HEK293 (cell line): ENCODE measurements around the gene CBFA2T2.

Experiments used
- CTCF ChIA-PET: fragments of 350-600 bp; formaldehyde crosslinking; extraction: SDS; loops from one replicate; lab custom pipeline; 2021; ENCODE audit warnings: antibody characterized with exemption; lab: Yijun Ruan, JAX
- POLR2A ChIA-PET: fragments of 300-600 bp; formaldehyde crosslinking; extraction: SDS; loops from one replicate; lab custom pipeline; 2020; ENCODE audit warnings: antibody characterized with exemption, inconsistent platforms; lab: Yijun Ruan, JAX
- H3K27ac ChIP-seq: fragments of 200-500 bp; sonication (Bioruptor generic); 2 replicates; pipeline ENCODE4 v1.5.1; 2014; ENCODE audit warnings: low read depth, low read length, control low read depth, inconsistent platforms; ENCODE audit errors: extremely low read depth
- H3K36me3 ChIP-seq, 2 experiments: fragments of 200-500 bp in 1 of 2; sonication (Bioruptor generic) in 1 of 2; 1 replicate in 1 of 2; 2 replicates in 1 of 2; pipeline ENCODE4 v1.5.1; 2014 to 2017; ENCODE audit warnings: inconsistent platforms in 2 of 2, low read length in 2 of 2; ENCODE audit not compliant: control insufficient read depth in 2 of 2, insufficient read depth in 1 of 2
- H3K4me1 ChIP-seq: fragments of 200-500 bp; sonication (Bioruptor generic); 2 replicates; pipeline ENCODE4 v1.5.1; 2014; ENCODE audit warnings: mild to moderate bottlenecking, low read length, inconsistent platforms; ENCODE audit not compliant: control insufficient read depth, insufficient read depth
- H3K4me3 ChIP-seq: 2 replicates; pipeline ENCODE4 v1.5.1; 2011; ENCODE audit warnings: low read depth, mild to moderate bottlenecking, control low read depth, low read length, moderate library complexity
- H3K9me3 ChIP-seq: fragments of 200-500 bp; sonication (Bioruptor generic); 2 replicates; pipeline ENCODE4 v1.5.1; 2014; ENCODE audit warnings: low read depth, low read length, inconsistent platforms; ENCODE audit not compliant: control insufficient read depth, insufficient read depth
- BCL11B ChIP-seq: fragments of 450-650 bp; formaldehyde crosslinking; IDR thresholded peaks from 2 replicates; pipeline ENCODE4 v1.5.1; 2016; ENCODE audit warnings: low read depth, missing biosample characterization, missing genetic modification characterization
- BCL6B ChIP-seq: fragments of 450-650 bp; formaldehyde crosslinking; IDR thresholded peaks from 2 replicates; pipeline ENCODE4 v1.5.1; 2017; ENCODE audit warnings: missing biosample characterization, missing genetic modification characterization
- GLI2 ChIP-seq: fragments of 450-650 bp; formaldehyde crosslinking; IDR thresholded peaks from 2 replicates; pipeline ENCODE4; 2017; ENCODE audit warnings: missing biosample characterization, missing genetic modification characterization, low read depth, borderline replicate concordance
- HIC1 ChIP-seq: fragments of 450-650 bp; formaldehyde crosslinking; IDR thresholded peaks from 2 replicates; pipeline ENCODE4 v1.5.1; 2016; ENCODE audit warnings: missing biosample characterization, missing genetic modification characterization
- KLF9 ChIP-seq: fragments of 450-650 bp; formaldehyde crosslinking; IDR thresholded peaks from 2 replicates; pipeline ENCODE4 v1.5.1; 2016; ENCODE audit warnings: missing biosample characterization, missing genetic modification characterization, low read depth
- OSR2 ChIP-seq: fragments of 450-650 bp; formaldehyde crosslinking; IDR thresholded peaks from 2 replicates; pipeline ENCODE4 v1.5.1; 2016; ENCODE audit warnings: missing biosample characterization, missing genetic modification characterization
- PRDM1 ChIP-seq: fragments of 450-650 bp; formaldehyde crosslinking; IDR thresholded peaks from 2 replicates; pipeline ENCODE4; 2016; ENCODE audit warnings: missing biosample characterization, missing genetic modification characterization
- ZBTB10 ChIP-seq: fragments of 450-650 bp; formaldehyde crosslinking; IDR thresholded peaks from 2 replicates; pipeline ENCODE4 v1.5.1; 2016; ENCODE audit warnings: missing biosample characterization, missing genetic modification characterization
- ZBTB17 ChIP-seq: fragments of 450-650 bp; formaldehyde crosslinking; IDR thresholded peaks from 2 replicates; pipeline ENCODE4 v1.5.1; 2016; ENCODE audit warnings: missing biosample characterization, missing genetic modification characterization
- ZEB2 ChIP-seq: fragments of 450-650 bp; formaldehyde crosslinking; IDR thresholded peaks from 2 replicates; pipeline ENCODE4 v1.5.1; 2016; ENCODE audit warnings: missing biosample characterization, missing genetic modification characterization
- ZFP69B ChIP-seq: fragments of 450-650 bp; formaldehyde crosslinking; IDR thresholded peaks from 2 replicates; pipeline ENCODE4 v1.5.1; 2016; ENCODE audit warnings: missing biosample characterization, missing genetic modification characterization
- ZNF114 ChIP-seq: fragments of 450-650 bp; formaldehyde crosslinking; IDR thresholded peaks from 2 replicates; pipeline ENCODE4 v1.5.0; 2017; ENCODE audit warnings: missing biosample characterization, missing genetic modification characterization
- ZNF140 ChIP-seq: fragments of 450-650 bp; formaldehyde crosslinking; IDR thresholded peaks from 2 replicates; pipeline ENCODE4 v1.5.1; 2016; ENCODE audit warnings: missing biosample characterization, missing genetic modification characterization
- ZNF146 ChIP-seq: fragments of 450-650 bp; formaldehyde crosslinking; IDR thresholded peaks from 2 replicates; pipeline ENCODE4 v1.5.1; 2016; ENCODE audit warnings: missing biosample characterization, missing genetic modification characterization
- ZNF157 ChIP-seq: fragments of 450-650 bp; formaldehyde crosslinking; IDR thresholded peaks from 2 replicates; pipeline ENCODE4 v1.5.1; 2016; ENCODE audit warnings: missing biosample characterization, missing genetic modification characterization
- ZNF202 ChIP-seq: fragments of 450-650 bp; formaldehyde crosslinking; IDR thresholded peaks from 2 replicates; pipeline ENCODE4 v1.5.1; 2016; ENCODE audit warnings: missing biosample characterization, missing genetic modification characterization, borderline replicate concordance
- ZNF239 ChIP-seq: fragments of 450-650 bp; formaldehyde crosslinking; IDR thresholded peaks from 2 replicates; pipeline ENCODE4 v1.5.1; 2016; ENCODE audit warnings: missing biosample characterization, missing genetic modification characterization
- ZNF354C ChIP-seq: fragments of 450-650 bp; formaldehyde crosslinking; IDR thresholded peaks from 2 replicates; pipeline ENCODE4 v1.5.1; 2016; ENCODE audit warnings: missing biosample characterization, missing genetic modification characterization, low read depth, borderline replicate concordance
- ZNF366 ChIP-seq: fragments of 450-650 bp; formaldehyde crosslinking; conservative IDR thresholded peaks from 2 replicates; pipeline ENCODE4 v1.5.1; 2016; ENCODE audit warnings: missing biosample characterization, missing genetic modification characterization
- ZNF394 ChIP-seq: fragments of 450-650 bp; formaldehyde crosslinking; IDR thresholded peaks from 2 replicates; pipeline ENCODE4 v1.5.1; 2016; ENCODE audit warnings: missing biosample characterization, missing genetic modification characterization, mild to moderate bottlenecking, moderate library complexity, borderline replicate concordance
- ZNF48 ChIP-seq: fragments of 450-650 bp; formaldehyde crosslinking; IDR thresholded peaks from 2 replicates; pipeline ENCODE4 v1.5.1; 2016; ENCODE audit warnings: missing biosample characterization, missing genetic modification characterization
- ZNF610 ChIP-seq: fragments of 450-650 bp; formaldehyde crosslinking; IDR thresholded peaks from 2 replicates; pipeline ENCODE4 v1.5.1; 2016; ENCODE audit warnings: missing biosample characterization, missing genetic modification characterization, borderline replicate concordance
- ZNF658 ChIP-seq: fragments of 450-650 bp; formaldehyde crosslinking; IDR thresholded peaks from 2 replicates; pipeline ENCODE4; 2016; ENCODE audit warnings: missing biosample characterization, missing genetic modification characterization
- ZNF747 ChIP-seq: fragments of 450-650 bp; formaldehyde crosslinking; IDR thresholded peaks from 2 replicates; pipeline ENCODE4 v1.5.1; 2016; ENCODE audit warnings: missing biosample characterization, missing genetic modification characterization
- ZNF777 ChIP-seq: fragments of 450-650 bp; formaldehyde crosslinking; IDR thresholded peaks from 2 replicates; pipeline ENCODE4 v1.5.1; 2017; ENCODE audit warnings: missing biosample characterization, missing genetic modification characterization, borderline replicate concordance
- ZNF785 ChIP-seq: fragments of 450-650 bp; formaldehyde crosslinking; IDR thresholded peaks from 2 replicates; pipeline ENCODE4 v1.5.1; 2016; ENCODE audit warnings: missing biosample characterization, missing genetic modification characterization
- TF ChIP-seq, protein P1 (sequence below): fragments of 450-650 bp; formaldehyde crosslinking; IDR thresholded peaks from 2 replicates; pipeline ENCODE4 v1.5.1; 2016; ENCODE audit warnings: missing biosample characterization, missing genetic modification characterization
- TF ChIP-seq, protein P2 (sequence below): fragments of 450-650 bp; formaldehyde crosslinking; IDR thresholded peaks from 2 replicates; pipeline ENCODE4 v1.5.1; 2017; ENCODE audit warnings: missing biosample characterization, missing genetic modification characterization

The CBFA2T2 gene

GRCh38 chr20:33594743-33595142 is 104.8 kb downstream of the CBFA2T2 start:
- Histone ChIP-seq H3K36me3 (peaks cover 0 to 4% of the 10 kb centered on the region in 2 experiments; a peak in 1 of 3 replicates), H3K4me1 (no peaks in the 10 kb centered on the region), H3K27ac (no peak overlapping the region), H3K9me3 (no peaks in the 10 kb centered on the region), H3K4me3 (no peak overlapping the region)
- CTCF ChIA-PET: interaction anchor here (1.2 kb wide), 1 partner anchor 19 kb away, joined by 3 read pairs; no protein-coding TSS in a partner anchor
- TF ChIP-seq ZNF114: no peak
- TF ChIP-seq, protein P1, sequence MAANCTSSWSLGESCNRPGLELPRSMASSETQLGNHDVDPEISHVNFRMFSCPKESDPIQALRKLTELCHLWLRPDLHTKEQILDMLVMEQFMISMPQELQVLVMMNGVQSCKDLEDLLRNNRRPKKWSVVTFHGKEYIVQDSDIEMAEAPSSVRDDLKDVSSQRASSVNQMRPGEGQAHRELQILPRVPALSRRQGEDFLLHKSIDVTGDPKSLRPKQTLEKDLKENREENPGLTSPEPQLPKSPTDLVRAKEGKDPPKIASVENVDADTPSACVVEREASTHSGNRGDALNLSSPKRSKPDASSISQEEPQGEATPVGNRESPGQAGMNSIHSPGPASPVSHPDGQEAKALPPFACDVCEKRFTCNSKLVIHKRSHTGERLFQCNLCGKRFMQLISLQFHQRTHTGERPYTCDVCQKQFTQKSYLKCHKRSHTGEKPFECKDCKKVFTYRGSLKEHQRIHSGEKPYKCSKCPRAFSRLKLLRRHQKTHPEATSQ (tag by site-specific recombination): no peak
- no peak for TF ChIP-seq ZNF354C (tag by site-specific recombination)
- no peak for TF ChIP-seq ZBTB10 (tag by site-specific recombination)
- no peak for TF ChIP-seq ZNF202
- no peak for TF ChIP-seq ZNF747 (tag by site-specific recombination)
- no peak for TF ChIP-seq ZNF239 (tag by site-specific recombination)
- no peak for TF ChIP-seq ZNF48 (tag by site-specific recombination)
- no peak for TF ChIP-seq HIC1
- TF ChIP-seq ZBTB17 (tag by site-specific recombination): no peak
- TF ChIP-seq KLF9: no peak
- TF ChIP-seq OSR2 (tag by site-specific recombination): no peak
- TF ChIP-seq ZNF146 (tag by site-specific recombination): no peak
- TF ChIP-seq ZNF610 (tag by site-specific recombination): no peak
- TF ChIP-seq ZNF394 (tag by site-specific recombination): no peak
- no peak for TF ChIP-seq ZNF785 (tag by site-specific recombination)
- TF ChIP-seq ZNF140: no peak
- no peak for TF ChIP-seq GLI2 (tag by site-specific recombination)
- TF ChIP-seq ZNF777 (tag by site-specific recombination): no peak
- POLR2A ChIA-PET: interaction anchor here (0.6 kb wide), 1 partner anchor 19 kb away, joined by 3 read pairs; no protein-coding TSS in a partner anchor

DNA sequence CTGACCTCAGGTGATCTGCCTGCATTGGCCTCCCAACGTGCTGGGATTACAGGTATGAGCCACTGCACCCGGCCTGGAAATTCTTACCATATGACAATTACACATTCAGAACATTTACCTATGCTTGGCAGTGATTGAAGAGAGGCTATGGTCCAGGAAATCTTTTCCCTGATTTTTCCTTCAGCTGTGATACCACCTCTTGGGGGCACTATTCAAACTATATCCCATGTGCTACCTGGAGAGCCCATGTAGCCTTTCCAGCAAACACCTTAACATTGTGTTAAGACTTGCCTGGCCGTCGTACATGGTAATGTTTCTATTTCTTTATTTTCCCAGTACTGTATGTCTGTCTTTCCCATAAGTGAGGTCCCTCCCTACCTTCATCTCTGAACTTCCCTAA is 110.5 kb downstream of the CBFA2T2 start:
- no peak overlapping the region for H3K27ac ChIP-seq
- no peak overlapping the region for H3K4me3 ChIP-seq
- peaks cover 0 to 4% of the 10 kb centered on the region in 2 experiments; a peak in 1 of 3 replicates for H3K36me3 ChIP-seq
- no peaks in the 10 kb centered on the region for H3K4me1 ChIP-seq
- ChIA-PET CTCF (no interaction called here), POLR2A (no interaction called here)
- no peaks in the 10 kb centered on the region for H3K9me3 ChIP-seq
- TF ChIP-seq PRDM1 (no peak), ZNF157 (no peak), ZEB2 (no peak), ZFP69B (tag by site-specific recombination) (no peak), KLF9 (no peak), BCL6B (no peak), ZNF366 (tag by site-specific recombination) (no peak), ZNF658 (no peak), BCL11B (tag by site-specific recombination) (no peak)
- TF ChIP-seq, protein P2, sequence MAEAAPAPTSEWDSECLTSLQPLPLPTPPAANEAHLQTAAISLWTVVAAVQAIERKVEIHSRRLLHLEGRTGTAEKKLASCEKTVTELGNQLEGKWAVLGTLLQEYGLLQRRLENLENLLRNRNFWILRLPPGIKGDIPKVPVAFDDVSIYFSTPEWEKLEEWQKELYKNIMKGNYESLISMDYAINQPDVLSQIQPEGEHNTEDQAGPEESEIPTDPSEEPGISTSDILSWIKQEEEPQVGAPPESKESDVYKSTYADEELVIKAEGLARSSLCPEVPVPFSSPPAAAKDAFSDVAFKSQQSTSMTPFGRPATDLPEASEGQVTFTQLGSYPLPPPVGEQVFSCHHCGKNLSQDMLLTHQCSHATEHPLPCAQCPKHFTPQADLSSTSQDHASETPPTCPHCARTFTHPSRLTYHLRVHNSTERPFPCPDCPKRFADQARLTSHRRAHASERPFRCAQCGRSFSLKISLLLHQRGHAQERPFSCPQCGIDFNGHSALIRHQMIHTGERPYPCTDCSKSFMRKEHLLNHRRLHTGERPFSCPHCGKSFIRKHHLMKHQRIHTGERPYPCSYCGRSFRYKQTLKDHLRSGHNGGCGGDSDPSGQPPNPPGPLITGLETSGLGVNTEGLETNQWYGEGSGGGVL (tag by site-specific recombination): no peak
